NCI-H748 treated with DMSO at 0.1 percent for 48 hours (cell line): Measurements from ENCODE around the gene CDT1.

ENCODE experiments used
- DNase-seq: peaks from one replicate; lab custom pipeline; 2025; lab: John Stamatoyannopoulos, UW

Gene CDT1

GRCh38 chr16:88838566-88838965 is 35.0 kb downstream of the CDT1 start:
- DNase-seq: no peak

GRCh38 chr16:88839026-88839529 is 35.5 kb downstream of the CDT1 start:
- no peak for DNase-seq

GRCh38 chr16:88839745-88840599 is 36.4 kb downstream of the CDT1 start:
- no peak for DNase-seq

GRCh38 chr16:88840600-88841215 is 37.1 kb downstream of the CDT1 start:
- no peak for DNase-seq

- DNase-seq: no peak
These were observed 38.1 kb downstream of the CDT1 start for GRCh38 chr16:88841521-88842307.

- no peak for DNase-seq
These were observed 38.7 kb downstream of the CDT1 start for GRCh38 chr16:88842308-88842756.

- no peak for DNase-seq
These were observed 39.2 kb downstream of the CDT1 start for GRCh38 chr16:88842806-88843205.

GRCh38 chr16:88843256-88843655 is 39.7 kb downstream of the CDT1 start:
- no peak for DNase-seq

GRCh38 chr16:88844419-88845036 is 40.9 kb downstream of the CDT1 start:
- DNase-seq: no peak

GRCh38 chr16:88846088-88846487 is 42.5 kb downstream of the CDT1 start:
- DNase-seq: no peak

GRCh38 chr16:88847654-88848053 is 44.1 kb downstream of the CDT1 start:
- DNase-seq: no peak

- DNase-seq: no peak
These were observed 45.0 kb downstream of the CDT1 start for GRCh38 chr16:88848557-88848956.

GRCh38 chr16:88850531-88851199 is 47.1 kb downstream of the CDT1 start:
- no peak for DNase-seq

GRCh38 chr16:88851616-88852015 is 48.0 kb downstream of the CDT1 start:
- DNase-seq: no peak

- DNase-seq: no peak
These were observed 49.8 kb downstream of the CDT1 start for GRCh38 chr16:88853325-88853941.

- no peak for DNase-seq
These were observed 50.9 kb downstream of the CDT1 start for GRCh38 chr16:88854306-88855111.

- DNase-seq: no peak
These were observed 51.6 kb downstream of the CDT1 start for GRCh38 chr16:88855176-88855575.

- DNase-seq: no peak
These were observed 52.1 kb downstream of the CDT1 start for GRCh38 chr16:88855736-88856121.

GRCh38 chr16:88856122-88856827 is 52.7 kb downstream of the CDT1 start:
- no peak for DNase-seq
